Stimulated activated CD4-positive, alpha-beta T cell treated with anti-CD3 and anti-CD28 coated beads, TNF-alpha, amount 100 ng/mL, for 1 hour (primary cell): Measurements from ENCODE around the gene DSG1.
"Not testable (repeated sequence)": the region's sequence is repeated elsewhere in the genome, so short reads cannot be mapped to it uniquely, and the experiment has no call there.

Experiments
- DNase-seq, 3 donors: peaks; one replicate each; pipeline ENCODE4 v3.0.0-alpha.2; 2020; ENCODE audit warnings: low read depth in 3 of 3, low spot score in 1 of 3

Gene DSG1

DNA sequence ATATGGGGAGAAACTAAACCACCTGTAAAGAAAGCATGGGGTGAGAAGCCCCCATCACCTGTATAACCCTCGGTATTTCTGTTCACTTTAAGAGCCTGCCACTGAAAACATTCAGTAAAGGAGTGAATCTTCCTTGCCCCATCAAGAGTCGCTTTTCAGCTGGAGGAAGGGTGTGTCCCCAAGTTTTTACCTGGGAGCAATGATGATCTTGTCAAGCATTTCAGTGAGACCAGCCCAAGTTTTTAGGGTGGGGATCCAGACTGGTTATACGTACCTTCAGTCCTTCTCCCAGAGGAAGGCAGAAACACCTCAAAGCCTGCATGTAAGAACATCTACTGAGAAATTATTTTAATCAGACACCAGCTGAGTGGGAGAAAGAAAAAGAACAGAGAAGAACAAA, at the start of gene DSG1:
Gene DSG1 (plus strand): TSS at position 301 of the 400 bp plus-strand sequence. CDS start 141 bp downstream, outside the sequence.
- DNase-seq, result no peak

DNA sequence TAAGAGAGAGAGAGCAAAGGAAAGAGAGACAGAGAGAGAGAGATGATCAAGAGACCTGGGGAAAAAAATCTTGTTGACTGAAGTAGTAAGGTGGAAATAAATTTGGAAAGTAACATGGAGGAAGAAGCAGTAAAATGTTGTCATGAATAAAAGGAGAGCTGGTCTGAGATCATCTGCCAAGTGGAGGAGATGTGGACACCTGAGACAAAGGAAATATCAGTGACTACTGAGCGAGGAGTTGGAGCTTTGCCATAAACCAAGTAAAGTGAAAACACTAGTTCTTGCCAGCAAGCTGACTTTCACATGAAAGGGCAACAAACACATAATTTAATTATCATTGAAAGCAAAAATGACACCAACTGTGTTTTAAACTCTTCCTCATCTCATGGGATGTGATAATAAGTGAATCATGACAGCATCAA, 49.0 kb upstream of the DSG1 start:
- DNase-seq, result no peak

DNA sequence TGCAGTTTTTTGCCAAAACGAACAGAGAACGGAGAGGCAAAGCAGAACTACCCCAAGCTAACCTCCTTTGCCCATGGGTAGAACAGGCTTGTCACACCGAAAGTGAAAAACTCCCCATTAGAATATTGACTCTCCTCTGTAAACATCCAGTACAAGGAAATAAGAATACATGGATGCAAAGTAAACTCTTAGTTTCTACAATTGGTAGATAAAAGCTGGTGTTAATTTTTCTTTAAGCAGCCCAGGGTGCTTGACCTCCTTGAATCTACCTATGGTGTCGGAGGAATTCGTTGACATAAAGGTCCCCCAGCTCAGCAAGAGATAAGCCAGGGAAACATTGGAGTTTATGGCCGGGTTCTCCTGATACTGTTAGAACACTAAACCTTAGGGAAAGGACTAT, 48.4 kb upstream of the DSG1 start:
- no peak for DNase-seq

DNA sequence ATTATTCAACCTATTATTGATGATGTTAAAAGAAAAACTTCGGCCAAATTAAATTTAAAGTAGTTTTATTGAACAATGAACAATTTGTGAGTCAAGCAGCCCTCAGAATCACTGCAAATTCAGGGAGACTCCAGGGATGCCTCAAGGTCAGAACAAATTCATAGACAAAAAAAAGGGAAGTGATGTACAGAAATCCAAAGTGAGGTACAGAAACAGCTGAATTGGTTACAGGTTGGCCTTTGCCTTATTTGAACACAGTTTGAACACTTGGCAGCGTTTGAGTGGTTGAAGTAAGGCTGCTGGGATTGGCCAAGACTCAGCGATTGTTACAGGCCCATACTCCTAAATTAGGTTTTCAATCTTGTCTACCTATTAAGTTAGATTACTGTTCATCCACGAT, 47.4 kb upstream of the DSG1 start:
- DNase-seq, result no peak

DNA sequence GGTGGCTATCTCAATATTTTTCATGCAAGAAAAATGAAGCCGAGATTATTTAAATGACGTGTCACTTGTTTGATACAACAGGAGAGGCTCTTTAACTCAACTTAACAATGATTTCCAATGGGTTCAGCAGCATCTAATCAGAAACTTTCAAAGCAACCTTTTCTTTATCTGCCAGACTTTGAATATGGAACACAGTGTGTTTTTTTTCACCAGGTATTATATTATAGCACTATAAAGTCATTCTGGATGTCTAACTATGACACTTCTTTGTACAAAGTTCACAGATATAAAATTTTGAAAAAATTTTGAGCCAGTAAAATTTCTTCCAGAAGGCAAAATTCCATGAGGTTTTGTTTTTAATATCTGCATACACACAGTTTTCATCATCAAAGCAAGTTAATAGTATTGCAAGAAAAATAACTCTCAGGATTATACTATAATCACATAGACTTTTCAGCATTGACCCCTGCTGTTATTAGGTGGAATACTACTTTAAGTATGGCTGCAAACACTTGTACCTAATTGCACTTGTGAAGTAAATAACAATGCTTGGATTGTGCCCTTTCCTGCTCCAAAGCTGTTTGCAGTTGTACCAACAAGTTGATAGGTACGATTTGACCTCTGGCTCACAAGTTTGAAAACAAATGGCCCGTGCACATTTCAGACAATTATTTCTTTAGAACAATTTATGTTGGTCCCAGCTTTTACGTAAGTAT, 44.0 kb upstream of the DSG1 start:
- DNase-seq, result no peak

DNA sequence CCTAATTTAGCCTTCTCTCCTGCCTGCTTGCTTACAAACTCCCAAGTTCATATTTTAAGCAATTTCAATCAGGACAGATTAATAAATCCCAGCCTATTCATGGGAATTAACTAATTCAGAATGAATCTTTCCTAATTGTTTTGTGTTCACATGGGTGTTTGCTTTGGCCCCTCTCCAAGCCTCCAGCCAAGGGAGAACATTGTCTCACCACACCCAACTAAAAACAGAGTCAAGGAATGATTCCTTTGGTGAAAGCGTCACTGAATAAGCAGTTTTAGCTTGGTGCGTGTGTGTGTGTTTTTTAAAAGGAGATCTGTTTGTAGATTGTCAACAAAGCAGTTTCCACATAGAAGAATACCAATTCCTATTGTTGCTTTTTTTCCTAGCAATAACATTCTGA, 43.0 kb upstream of the DSG1 start:
- DNase-seq, result no peak

DNA sequence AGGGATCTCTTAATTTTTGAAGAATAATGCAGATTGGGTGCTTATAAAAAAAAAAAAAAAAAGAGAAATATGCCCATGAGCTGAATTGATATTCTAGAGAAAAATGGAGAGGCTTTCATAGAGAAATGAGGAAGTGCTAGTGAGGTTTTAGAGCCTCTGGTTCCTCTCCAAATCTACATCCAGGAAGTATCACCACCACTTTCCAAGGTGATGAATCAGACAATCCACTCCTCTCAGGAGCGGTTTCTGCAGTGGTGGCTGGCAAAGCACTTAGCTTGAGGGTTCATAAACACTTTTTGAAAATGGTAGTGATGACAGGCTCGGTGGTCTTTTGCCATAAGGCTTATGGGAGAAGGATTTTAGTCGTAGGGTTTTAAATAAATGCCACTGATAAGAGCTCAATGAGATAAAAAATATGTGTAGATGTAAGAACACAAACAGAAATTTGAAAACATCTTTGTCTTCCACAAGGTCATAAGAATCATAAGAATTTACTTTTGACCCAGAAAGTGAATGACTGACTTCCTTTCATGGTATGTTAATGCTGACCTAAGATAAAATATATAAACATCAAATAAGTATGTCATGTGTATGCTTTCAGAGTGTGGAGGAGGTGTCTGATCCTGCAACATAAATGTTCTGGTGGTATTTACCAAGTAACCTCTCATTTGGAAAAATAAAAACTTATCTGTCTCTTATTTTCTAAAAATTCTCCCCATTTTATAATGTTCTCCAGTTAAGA, 42.1 kb upstream of the DSG1 start:
- no peak for DNase-seq

DNA sequence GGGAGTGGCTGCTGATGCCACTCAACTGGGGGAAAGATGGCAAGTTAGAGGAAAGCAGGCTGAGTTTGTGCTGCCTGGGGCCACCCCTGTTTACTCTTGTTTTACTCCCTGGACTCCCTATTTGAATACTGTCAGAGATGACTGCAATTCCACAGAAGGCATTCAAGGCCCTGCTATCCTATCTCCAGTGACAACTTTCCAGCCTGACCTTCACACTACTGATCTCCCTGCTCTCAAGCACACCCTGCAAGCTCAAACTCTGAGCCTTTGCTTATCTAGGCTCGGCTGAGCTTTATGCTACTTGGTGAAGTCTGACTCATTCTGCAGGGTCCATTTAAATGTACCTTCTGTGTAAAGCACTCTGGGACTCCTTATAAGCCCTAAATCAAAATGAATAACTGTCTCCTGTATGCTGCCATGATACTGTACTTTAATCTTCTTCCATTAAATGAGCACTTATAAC, 39.3 kb upstream of the DSG1 start:
- no peak for DNase-seq

DNA sequence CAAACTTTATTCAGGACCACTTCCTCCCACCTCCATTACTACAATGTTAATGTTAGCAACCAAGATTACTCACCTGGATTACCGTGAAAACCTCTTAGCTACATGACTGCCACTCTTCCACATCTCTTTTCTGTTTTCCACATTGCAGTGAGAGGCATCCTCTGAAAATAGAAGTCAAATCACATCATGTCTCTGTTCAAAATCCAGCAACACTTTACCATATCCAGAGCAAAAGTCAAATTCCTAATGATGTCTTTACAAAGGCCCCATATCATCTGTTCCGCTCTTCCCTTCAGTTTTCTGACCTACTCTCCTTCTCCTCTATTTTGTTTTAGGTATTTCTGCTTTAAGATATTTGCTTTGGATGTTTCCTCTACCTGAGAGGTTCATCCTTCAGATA, 37.5 kb upstream of the DSG1 start:
- DNase-seq, result no peak

DNA sequence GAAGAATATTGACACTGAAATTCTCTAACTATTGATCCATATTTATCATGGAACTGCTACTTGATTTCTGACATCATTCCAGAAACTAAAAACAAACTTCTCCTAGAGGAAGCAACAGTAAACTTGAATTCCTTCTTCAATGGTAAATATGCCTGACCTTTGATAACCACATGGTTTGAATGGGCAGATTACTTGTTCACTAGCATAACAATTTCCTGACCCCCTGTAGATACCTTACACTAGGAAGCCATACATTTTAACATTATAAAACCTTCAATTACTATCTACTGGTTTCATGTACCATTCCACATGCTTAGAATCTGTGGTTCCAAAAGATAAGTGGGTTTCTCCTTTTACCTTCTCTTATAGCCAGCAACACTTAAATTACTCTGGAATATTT, 36.5 kb upstream of the DSG1 start:
- DNase-seq, result no peak

DNA sequence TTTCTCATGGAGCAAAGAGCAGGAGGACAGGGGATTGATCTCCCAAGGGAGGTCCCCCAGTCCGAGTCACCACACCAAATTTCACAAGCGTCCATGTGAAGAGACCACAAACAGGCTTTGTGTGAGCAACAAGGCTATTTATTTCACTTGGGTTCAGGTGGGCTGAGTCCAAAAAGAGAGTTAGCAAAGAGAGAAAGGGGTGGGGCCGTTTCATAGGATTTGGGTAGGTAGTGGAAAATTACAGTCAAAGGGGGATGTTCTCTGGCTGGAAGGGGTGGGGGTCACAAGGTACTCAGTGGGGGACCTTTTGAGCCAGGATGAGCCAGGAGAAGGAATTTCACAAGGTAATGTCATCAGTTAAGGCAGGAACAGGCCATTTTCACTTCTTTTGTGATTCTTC, 28.5 kb upstream of the DSG1 start:
- DNase-seq, result not testable (repeated sequence)

DNA sequence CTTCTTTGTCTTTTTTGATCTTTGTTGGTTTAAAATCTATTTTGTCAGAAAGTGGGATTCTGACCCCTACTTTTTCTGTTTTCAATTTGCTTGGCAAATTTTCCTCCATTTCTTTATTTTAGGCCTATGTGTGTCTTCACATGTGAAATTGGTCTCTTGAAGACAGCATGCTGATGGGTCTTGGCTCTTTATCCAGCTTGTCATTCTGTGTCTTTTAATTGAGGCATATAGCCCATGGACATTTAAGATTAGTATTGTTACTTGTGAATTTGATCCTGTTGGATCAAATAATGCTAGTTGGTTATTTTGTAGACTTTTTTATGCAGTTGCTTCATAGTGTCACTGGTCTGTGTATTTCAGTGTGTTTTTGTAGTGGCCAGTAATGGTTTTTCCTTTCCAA, 26.3 kb upstream of the DSG1 start:
- no peak for DNase-seq

DNA sequence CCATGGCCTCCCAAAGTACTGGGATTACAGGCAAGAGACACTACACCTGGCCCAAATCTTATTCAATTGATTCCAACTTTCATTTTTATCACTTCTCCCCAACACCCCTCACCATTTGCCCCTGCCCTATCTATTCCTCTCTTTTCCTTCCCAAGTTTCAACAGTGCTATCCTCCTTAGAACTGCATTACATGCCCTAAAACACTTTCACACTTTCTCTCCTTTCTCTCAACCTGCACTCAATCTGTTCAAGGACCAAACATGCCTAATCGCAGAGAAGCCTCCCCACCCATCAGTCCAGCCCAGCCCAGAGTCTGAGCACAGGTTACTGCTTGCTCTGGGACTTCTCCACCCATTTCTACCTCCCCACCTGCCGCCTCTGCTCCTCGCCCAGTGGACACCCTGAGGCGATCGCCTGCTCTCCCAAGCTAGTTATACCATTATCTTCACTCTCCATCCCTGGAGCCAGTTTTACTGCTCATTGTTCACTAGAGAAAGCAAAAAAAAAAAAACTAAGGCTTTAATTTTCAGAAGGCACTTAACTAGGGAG, 23.7 kb upstream of the DSG1 start:
- DNase-seq, result no peak

DNA sequence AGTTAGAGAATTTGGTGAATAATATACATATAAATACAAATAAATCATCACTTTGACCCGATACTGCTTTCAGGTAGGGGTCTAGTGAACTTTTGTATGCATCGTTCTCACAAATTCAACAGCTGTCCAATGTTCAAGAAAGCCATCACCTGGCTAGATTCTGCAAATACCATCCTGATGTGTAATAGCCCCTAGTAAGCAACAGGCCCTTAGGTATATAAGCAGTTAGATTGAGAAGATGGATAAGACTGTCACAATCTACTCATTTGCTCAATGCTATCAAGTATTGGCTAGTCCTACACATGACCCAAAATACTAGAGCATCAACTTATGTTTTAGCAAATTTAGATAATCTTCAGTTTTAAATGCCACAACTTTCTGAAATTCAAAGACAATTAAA, 20.7 kb upstream of the DSG1 start:
- DNase-seq, result no peak

DNA sequence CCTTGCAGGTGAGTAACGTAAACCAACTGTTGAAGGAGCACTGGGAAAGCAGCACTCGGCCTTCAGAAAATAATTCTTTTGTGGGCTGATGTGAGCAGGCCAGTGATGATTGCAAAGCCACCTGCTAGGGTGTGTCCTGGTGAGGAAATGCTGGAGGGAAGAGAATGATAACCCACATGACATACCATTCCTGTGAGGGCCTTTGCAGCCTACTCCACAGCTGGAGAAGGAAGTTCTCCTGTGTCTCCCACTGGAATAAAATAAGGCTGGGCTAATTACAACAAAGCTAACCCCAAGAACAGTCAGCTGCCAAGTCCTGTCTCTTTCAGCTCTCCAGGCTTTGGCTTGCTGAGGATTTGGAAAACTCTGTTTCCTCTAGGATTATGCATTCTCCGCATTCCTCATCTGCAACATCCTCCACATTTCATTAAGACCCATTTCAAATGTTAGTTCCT, 16.7 kb upstream of the DSG1 start:
- DNase-seq, result no peak

DNA sequence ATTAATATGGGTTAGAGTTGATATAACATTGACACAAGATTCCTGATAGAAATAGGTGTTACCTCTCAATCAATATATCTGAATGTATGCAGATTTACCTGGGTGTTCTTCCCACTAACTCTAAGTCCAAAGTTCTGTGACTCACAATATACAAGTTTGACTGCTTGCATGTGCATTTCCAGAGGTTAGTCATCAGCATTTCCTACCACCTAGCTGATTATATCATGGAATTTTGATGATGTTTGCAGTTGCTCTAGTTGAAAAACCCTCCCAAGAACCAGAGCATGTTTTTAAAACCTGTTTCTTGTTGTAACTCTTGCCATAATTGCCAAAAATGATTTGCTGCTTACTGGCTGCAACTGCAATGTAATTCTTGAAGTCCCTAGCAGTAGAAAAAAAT, 15.0 kb upstream of the DSG1 start:
- DNase-seq, result no peak

DNA sequence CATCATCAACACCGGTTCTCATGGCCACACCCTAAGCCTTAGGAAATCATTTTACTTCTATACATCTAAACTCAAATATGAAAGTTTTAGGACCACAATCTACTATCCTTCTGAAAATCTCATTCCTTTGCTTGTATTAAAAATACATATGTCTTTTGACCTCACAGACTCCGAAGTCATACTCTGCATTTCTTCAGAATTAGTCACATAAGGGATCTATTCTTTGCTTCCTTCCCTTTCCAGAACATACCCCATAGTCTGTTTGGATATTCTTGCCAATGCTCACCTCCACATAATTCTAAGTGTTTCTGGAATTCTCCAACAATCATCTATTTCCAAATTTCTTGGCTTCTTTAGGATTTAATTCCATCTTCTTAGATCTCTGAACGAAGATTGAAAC, 14.2 kb upstream of the DSG1 start:
- DNase-seq, result no peak

DNA sequence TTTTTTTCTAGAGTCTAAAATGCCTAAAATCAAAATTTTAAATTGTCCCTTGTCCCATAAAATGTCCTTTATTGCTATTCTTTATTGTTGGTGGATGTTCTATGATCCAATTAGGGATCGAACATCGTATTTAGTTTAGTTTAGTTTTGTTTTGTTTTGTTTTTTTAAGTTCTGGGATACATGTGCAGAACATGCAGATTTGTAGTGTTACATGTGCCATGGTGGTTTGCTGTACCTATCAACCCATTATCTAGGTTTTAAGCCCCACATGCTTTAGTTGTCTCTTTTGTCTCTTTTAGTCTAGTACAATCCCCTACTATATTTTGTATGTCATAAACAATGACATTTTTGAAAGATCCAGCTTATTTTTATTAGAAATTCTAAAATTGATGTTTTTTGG, 8.8 kb upstream of the DSG1 start:
- no peak for DNase-seq

DNA sequence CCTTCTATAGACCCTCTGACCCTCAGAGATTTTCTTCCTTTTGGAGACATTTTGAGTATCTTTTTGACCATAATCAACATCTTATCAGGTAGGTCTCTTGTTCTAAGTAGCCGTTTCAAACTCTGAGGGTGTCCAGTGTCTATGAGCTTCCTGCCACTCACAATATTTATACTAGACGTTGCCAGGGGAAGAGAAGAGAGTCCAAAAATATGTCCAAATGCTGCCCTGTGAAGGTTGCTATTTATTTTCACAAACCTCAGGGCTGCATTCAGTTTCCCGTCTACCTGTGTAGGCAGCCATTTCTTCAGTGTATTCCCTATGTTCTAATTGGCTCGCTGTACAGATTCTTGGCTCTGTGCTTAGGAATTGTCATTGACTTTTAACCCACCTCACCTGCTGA, 986 bp upstream of the DSG1 start:
- DNase-seq, result no peak

DNA sequence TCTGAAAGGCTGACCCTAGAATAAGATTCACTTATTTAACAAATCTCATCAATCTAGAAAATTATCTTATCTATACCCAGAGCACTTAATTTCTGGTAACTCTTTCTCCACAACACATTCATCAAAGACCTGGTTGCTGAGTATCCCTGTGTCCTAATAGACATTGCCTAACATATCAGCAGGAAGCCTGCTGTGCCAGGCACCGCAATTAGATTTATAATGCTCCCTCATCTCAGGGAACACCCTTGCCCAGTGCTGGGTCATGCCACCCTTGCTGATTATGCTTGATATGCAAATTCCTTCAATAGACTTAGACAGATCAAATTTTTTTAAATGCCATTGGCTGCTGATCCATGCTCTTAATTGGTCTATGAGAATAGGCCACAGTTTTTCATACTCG, 3.8 kb downstream of the DSG1 start:
- DNase-seq, result no peak

DNA sequence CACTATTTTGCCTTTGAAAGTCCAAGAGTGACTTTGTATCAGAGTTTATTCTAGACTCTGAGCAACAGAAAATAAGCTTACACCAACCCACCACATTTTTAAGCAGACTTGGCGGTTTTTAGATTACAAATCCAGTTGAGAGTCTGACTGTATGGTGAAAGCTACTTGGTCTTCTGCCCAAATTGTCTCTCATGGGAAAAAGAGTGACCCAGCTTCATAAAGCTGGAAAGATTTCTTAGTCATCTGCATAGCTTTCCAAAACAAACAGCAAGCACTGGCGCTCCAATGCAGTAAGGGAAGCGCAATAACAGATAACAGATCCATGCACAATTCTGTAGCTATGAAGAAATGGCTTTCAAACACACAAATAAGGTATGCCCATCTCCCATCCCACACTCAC, 7.1 kb downstream of the DSG1 start:
- DNase-seq, result no peak

DNA sequence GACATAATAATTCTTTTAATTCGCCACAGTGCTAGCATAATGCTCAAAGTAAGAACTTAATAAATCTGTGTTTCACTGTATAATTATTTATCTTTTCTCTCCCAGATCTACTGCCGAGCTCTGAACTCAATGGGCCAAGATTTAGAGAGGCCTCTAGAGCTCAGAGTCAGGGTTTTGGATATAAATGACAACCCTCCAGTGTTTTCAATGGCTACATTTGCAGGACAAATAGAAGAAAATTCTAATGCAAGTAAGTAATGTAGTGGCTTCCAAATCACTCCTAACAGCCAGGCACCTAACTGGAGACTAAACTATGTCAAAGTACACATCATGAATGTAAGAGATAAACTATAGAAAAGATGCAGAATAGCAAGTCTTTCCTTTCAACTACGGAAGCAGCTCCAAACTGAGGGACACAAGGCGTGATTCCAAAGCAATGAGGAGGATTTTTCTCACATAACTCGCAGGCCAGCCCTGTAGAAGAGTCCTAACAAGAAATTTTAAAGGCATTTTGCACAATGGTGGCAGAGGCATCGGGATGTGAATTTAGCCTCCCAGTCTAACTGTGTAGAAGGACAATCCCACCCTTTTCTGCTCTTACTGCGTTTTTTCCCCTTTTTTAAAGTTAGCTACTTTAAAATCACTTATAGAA, 12.0 kb downstream of the DSG1 start:
- no peak for DNase-seq
